ENCODE data around the gene LBHD2. TPM values are rescaled to one million over a fixed set of nuclear protein-coding genes. Genes with fewer than 3 reads are reported as not detected.
A peak's percentile ranks its signal among the peaks of the same experiment; 100 is the strongest.

The LBHD2 gene
- polyA plus RNA-seq, 1 donor from 2014 or later = not detected

DNA sequence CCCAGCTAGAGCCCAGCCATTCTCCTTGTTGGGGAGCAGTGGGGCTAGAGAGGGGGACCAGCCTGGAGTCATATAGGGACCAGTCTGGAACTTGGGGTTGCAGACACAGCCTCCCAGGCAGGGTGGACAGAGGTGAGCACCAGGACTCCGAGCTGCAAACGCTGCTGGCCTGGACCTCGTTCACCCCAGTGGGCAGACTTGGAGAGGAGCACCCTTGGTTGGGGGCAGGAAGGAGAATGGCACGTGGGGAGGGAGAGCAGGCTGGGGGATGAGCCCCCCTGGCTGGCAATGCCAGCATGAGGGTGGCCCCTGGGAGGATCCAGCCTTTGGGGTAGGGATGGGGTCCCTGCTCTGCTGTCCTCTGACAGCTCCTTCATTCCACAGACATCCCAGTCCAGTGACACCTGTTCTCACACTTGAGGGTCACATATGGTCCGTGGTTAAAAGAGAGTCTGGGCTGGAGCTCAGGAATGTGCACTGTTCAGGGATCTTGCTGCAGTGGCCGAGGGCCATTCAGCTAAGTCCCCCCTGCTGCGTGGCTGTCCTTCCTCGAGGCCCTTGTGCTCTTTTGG, 2.8 kb downstream of the LBHD2 start:
- H3K36me3 ChIP-seq (ENCODE audit: insufficient read depth, low read length) = no peaks in the 10 kb centered on the region
- no peak overlapping the region for H3K4me2 ChIP-seq (ENCODE audit: low read length)
- H3K27ac ChIP-seq (ENCODE audit: low read length) = no peak overlapping the region
- no peak overlapping the region for H3K9ac ChIP-seq (ENCODE audit: low read length)
- H3K9me3 ChIP-seq (ENCODE audit: low read length) = no peaks in the 10 kb centered on the region
- peaks cover 11% of the 10 kb centered on the region for H3K27me3 ChIP-seq (ENCODE audit: insufficient read depth, low read depth, low read length)
- no peak overlapping the region for H3K4me3 ChIP-seq (ENCODE audit: low read length)
- no peak for TF ChIP-seq REST (IDR thresholded peaks at IDR 0.05; ENCODE audit: borderline replicate concordance)
- TF ChIP-seq RAD21 (conservative IDR thresholded peaks at IDR 0.05) = no peak
- no peak for TF ChIP-seq POLR2AphosphoS5 (IDR thresholded peaks at IDR 0.05)
- no peak for TF ChIP-seq MXI1 (conservative IDR thresholded peaks at IDR 0.05; ENCODE audit: poor library complexity, severe bottlenecking)
- TF ChIP-seq, protein P1, sequence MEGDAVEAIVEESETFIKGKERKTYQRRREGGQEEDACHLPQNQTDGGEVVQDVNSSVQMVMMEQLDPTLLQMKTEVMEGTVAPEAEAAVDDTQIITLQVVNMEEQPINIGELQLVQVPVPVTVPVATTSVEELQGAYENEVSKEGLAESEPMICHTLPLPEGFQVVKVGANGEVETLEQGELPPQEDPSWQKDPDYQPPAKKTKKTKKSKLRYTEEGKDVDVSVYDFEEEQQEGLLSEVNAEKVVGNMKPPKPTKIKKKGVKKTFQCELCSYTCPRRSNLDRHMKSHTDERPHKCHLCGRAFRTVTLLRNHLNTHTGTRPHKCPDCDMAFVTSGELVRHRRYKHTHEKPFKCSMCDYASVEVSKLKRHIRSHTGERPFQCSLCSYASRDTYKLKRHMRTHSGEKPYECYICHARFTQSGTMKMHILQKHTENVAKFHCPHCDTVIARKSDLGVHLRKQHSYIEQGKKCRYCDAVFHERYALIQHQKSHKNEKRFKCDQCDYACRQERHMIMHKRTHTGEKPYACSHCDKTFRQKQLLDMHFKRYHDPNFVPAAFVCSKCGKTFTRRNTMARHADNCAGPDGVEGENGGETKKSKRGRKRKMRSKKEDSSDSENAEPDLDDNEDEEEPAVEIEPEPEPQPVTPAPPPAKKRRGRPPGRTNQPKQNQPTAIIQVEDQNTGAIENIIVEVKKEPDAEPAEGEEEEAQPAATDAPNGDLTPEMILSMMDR (IDR thresholded peaks at IDR 0.05; ENCODE audit: poor library complexity, severe bottlenecking) = no peak
- TF ChIP-seq SMC3 (conservative IDR thresholded peaks at IDR 0.05; ENCODE audit: poor library complexity) = no peak
- no peaks in the 10 kb centered on the region for H3K79me2 ChIP-seq (replicated peaks; ENCODE audit: insufficient read depth, low read length)
- no peak overlapping the region for H2AFZ ChIP-seq (ENCODE audit: low read depth, low read length)
- no peaks in the 10 kb centered on the region for H3F3A ChIP-seq (ENCODE audit: insufficient read depth, low read length, poor library complexity, severe bottlenecking)
- H4K20me1 ChIP-seq (ENCODE audit: insufficient read depth) = no peaks in the 10 kb centered on the region
- H3K9me2 ChIP-seq (ENCODE audit: insufficient read depth, low read length) = no peaks in the 10 kb centered on the region

GRCh38 chr14:103087343-103087835, 3.4 kb downstream of the LBHD2 start:
- no peaks in the 10 kb centered on the region for H3F3A ChIP-seq (ENCODE audit: insufficient read depth, low read length, poor library complexity, severe bottlenecking)
- TF ChIP-seq MXI1 (conservative IDR thresholded peaks at IDR 0.05; ENCODE audit: poor library complexity, severe bottlenecking) = no peak
- TF ChIP-seq, protein P1 (IDR thresholded peaks at IDR 0.05; ENCODE audit: poor library complexity, severe bottlenecking) = peak; percentile 34
- no peak overlapping the region for H2AFZ ChIP-seq (ENCODE audit: low read depth, low read length)
- H3K9ac ChIP-seq (ENCODE audit: low read length) = no peak overlapping the region
- peaks cover 11% of the 10 kb centered on the region for H3K27me3 ChIP-seq (ENCODE audit: insufficient read depth, low read depth, low read length)
- H3K4me2 ChIP-seq (ENCODE audit: low read length) = no peak overlapping the region
- no peaks in the 10 kb centered on the region for H3K9me2 ChIP-seq (ENCODE audit: insufficient read depth, low read length)
- H3K27ac ChIP-seq (ENCODE audit: low read length) = no peak overlapping the region
- no peak overlapping the region for H3K4me3 ChIP-seq (ENCODE audit: low read length)
- H3K79me2 ChIP-seq (replicated peaks; ENCODE audit: insufficient read depth, low read length) = no peaks in the 10 kb centered on the region
- no peaks in the 10 kb centered on the region for H3K36me3 ChIP-seq (ENCODE audit: insufficient read depth, low read length)
- no peaks in the 10 kb centered on the region for H3K9me3 ChIP-seq (ENCODE audit: low read length)
- no peaks in the 10 kb centered on the region for H4K20me1 ChIP-seq (ENCODE audit: insufficient read depth)

Measured in neural cell (in vitro differentiated cells).